HEK293 (cell line): ENCODE measurements around the gene RPL10.
A peak's percentile ranks its signal among the peaks of the same experiment; 100 is the strongest.

Experiments
- CTCF ChIA-PET: fragments of 350-600 bp; formaldehyde crosslinking; extraction: SDS; loops from one replicate; lab custom pipeline; 2021; ENCODE audit warnings: antibody characterized with exemption; lab: Yijun Ruan, JAX
- POLR2A ChIA-PET: fragments of 300-600 bp; formaldehyde crosslinking; extraction: SDS; loops from one replicate; lab custom pipeline; 2020; ENCODE audit warnings: antibody characterized with exemption, inconsistent platforms; lab: Yijun Ruan, JAX
- H3K27ac ChIP-seq: fragments of 200-500 bp; sonication (Bioruptor generic); 2 replicates; pipeline ENCODE4 v1.5.1; 2014; ENCODE audit warnings: low read depth, low read length, control low read depth, inconsistent platforms; ENCODE audit errors: extremely low read depth
- H3K36me3 ChIP-seq, 2 experiments: fragments of 200-500 bp in 1 of 2; sonication (Bioruptor generic) in 1 of 2; 1 replicate in 1 of 2; 2 replicates in 1 of 2; pipeline ENCODE4 v1.5.1; 2014 to 2017; ENCODE audit warnings: inconsistent platforms in 2 of 2, low read length in 2 of 2; ENCODE audit not compliant: control insufficient read depth in 2 of 2, insufficient read depth in 1 of 2
- H3K4me1 ChIP-seq: fragments of 200-500 bp; sonication (Bioruptor generic); 2 replicates; pipeline ENCODE4 v1.5.1; 2014; ENCODE audit warnings: mild to moderate bottlenecking, low read length, inconsistent platforms; ENCODE audit not compliant: control insufficient read depth, insufficient read depth
- H3K4me3 ChIP-seq: 2 replicates; pipeline ENCODE4 v1.5.1; 2011; ENCODE audit warnings: low read depth, mild to moderate bottlenecking, control low read depth, low read length, moderate library complexity
- H3K9me3 ChIP-seq: fragments of 200-500 bp; sonication (Bioruptor generic); 2 replicates; pipeline ENCODE4 v1.5.1; 2014; ENCODE audit warnings: low read depth, low read length, inconsistent platforms; ENCODE audit not compliant: control insufficient read depth, insufficient read depth
- EGR2 ChIP-seq: fragments of 450-650 bp; formaldehyde crosslinking; IDR thresholded peaks from 2 replicates; pipeline ENCODE4 v1.5.1; 2016; ENCODE audit warnings: low read depth, missing biosample characterization, missing genetic modification characterization
- GFI1B ChIP-seq: fragments of 450-650 bp; formaldehyde crosslinking; IDR thresholded peaks from 2 replicates; pipeline ENCODE4 v1.5.1; 2016; ENCODE audit warnings: missing biosample characterization, missing genetic modification characterization
- KLF16 ChIP-seq: fragments of 450-650 bp; formaldehyde crosslinking; IDR thresholded peaks from 2 replicates; pipeline ENCODE4 v1.5.1; 2017; ENCODE audit warnings: missing biosample characterization, missing genetic modification characterization
- PRDM6 ChIP-seq: fragments of 450-650 bp; formaldehyde crosslinking; IDR thresholded peaks from 2 replicates; pipeline ENCODE4 v1.5.1; 2017; ENCODE audit warnings: missing biosample characterization, missing genetic modification characterization
- SALL2 ChIP-seq: fragments of 450-650 bp; formaldehyde crosslinking; IDR thresholded peaks from 2 replicates; pipeline ENCODE4 v1.5.0; 2017; ENCODE audit warnings: missing biosample characterization, mild to moderate bottlenecking, missing genetic modification characterization, borderline replicate concordance
- SP3 ChIP-seq: fragments of 450-650 bp; formaldehyde crosslinking; IDR thresholded peaks from 2 replicates; pipeline ENCODE4 v1.5.1; 2016; ENCODE audit warnings: missing biosample characterization, missing genetic modification characterization
- YY1 ChIP-seq: fragments of 450-650 bp; formaldehyde crosslinking; IDR thresholded peaks from 2 replicates; pipeline ENCODE4 v1.5.1; 2018; ENCODE audit warnings: missing biosample characterization, missing genetic modification characterization
- ZBTB21 ChIP-seq: fragments of 450-650 bp; formaldehyde crosslinking; IDR thresholded peaks from 2 replicates; pipeline ENCODE4 v1.5.1; 2017; ENCODE audit warnings: missing biosample characterization, missing genetic modification characterization
- ZBTB49 ChIP-seq: fragments of 450-650 bp; formaldehyde crosslinking; IDR thresholded peaks from 2 replicates; pipeline ENCODE4 v1.5.1; 2016; ENCODE audit warnings: missing biosample characterization, missing genetic modification characterization, low read depth
- ZBTB8A ChIP-seq: fragments of 450-650 bp; formaldehyde crosslinking; IDR thresholded peaks from 2 replicates; pipeline ENCODE4 v1.5.1; 2016; ENCODE audit warnings: missing biosample characterization, missing genetic modification characterization
- ZFHX2 ChIP-seq: fragments of 450-650 bp; formaldehyde crosslinking; conservative IDR thresholded peaks from 2 replicates; pipeline ENCODE4 v1.5.1; 2016; ENCODE audit warnings: missing biosample characterization, missing genetic modification characterization
- ZNF292 ChIP-seq: fragments of 450-650 bp; formaldehyde crosslinking; IDR thresholded peaks from 2 replicates; pipeline ENCODE4 v1.5.1; 2016; ENCODE audit warnings: low read depth, missing biosample characterization, missing genetic modification characterization, borderline replicate concordance
- ZNF341 ChIP-seq: fragments of 450-650 bp; formaldehyde crosslinking; IDR thresholded peaks from 2 replicates; pipeline ENCODE4; 2016; ENCODE audit warnings: low read depth, missing biosample characterization, missing genetic modification characterization
- ZNF366 ChIP-seq: fragments of 450-650 bp; formaldehyde crosslinking; conservative IDR thresholded peaks from 2 replicates; pipeline ENCODE4 v1.5.1; 2016; ENCODE audit warnings: missing biosample characterization, missing genetic modification characterization
- ZNF610 ChIP-seq: fragments of 450-650 bp; formaldehyde crosslinking; IDR thresholded peaks from 2 replicates; pipeline ENCODE4 v1.5.1; 2016; ENCODE audit warnings: missing biosample characterization, missing genetic modification characterization, borderline replicate concordance
- ZNF626 ChIP-seq: fragments of 450-650 bp; sonication (Bioruptor Pico); formaldehyde crosslinking; IDR thresholded peaks from 2 replicates; pipeline ENCODE4 v1.5.1; 2018; ENCODE audit warnings: missing biosample characterization, missing genetic modification characterization, inconsistent platforms
- ZNF639 ChIP-seq: fragments of 450-650 bp; formaldehyde crosslinking; IDR thresholded peaks from 2 replicates; pipeline ENCODE4 v1.5.1; 2016; ENCODE audit warnings: missing biosample characterization, missing genetic modification characterization
- ZNF76 ChIP-seq: fragments of 450-650 bp; formaldehyde crosslinking; IDR thresholded peaks from 2 replicates; pipeline ENCODE4; 2016; ENCODE audit warnings: low read depth, missing biosample characterization, missing genetic modification characterization, borderline replicate concordance
- ZNF777 ChIP-seq: fragments of 450-650 bp; formaldehyde crosslinking; IDR thresholded peaks from 2 replicates; pipeline ENCODE4 v1.5.1; 2017; ENCODE audit warnings: missing biosample characterization, missing genetic modification characterization, borderline replicate concordance
- ZXDB ChIP-seq: fragments of 450-650 bp; formaldehyde crosslinking; IDR thresholded peaks from 2 replicates; pipeline ENCODE4 v1.5.1; 2016; ENCODE audit warnings: missing biosample characterization, missing genetic modification characterization
- TF ChIP-seq, protein P1 (sequence below): fragments of 450-650 bp; formaldehyde crosslinking; IDR thresholded peaks from 2 replicates; pipeline ENCODE4 v1.5.1; 2016; ENCODE audit warnings: missing biosample characterization, missing genetic modification characterization, low read depth
- TF ChIP-seq, protein P2 (sequence below): fragments of 450-650 bp; formaldehyde crosslinking; IDR thresholded peaks from 2 replicates; pipeline ENCODE4 v1.5.1; 2016; ENCODE audit warnings: missing biosample characterization, missing genetic modification characterization
- TF ChIP-seq, protein P3 (sequence below): fragments of 450-650 bp; formaldehyde crosslinking; IDR thresholded peaks from 2 replicates; pipeline ENCODE4 v1.5.1; 2016; ENCODE audit warnings: missing biosample characterization, missing genetic modification characterization

RPL10 gene

GRCh38 chrX:154440623-154441357 is 42.6 kb downstream of the RPL10 start (continued):
- TF ChIP-seq PRDM6 (no peak), EGR2 (tag by site-specific recombination) (peak; percentile 28; the same call in 1 of the 2 replicates), ZNF610 (no peak), ZFHX2 (tag by site-specific recombination) (peak; percentile 59), YY1 (no peak), ZBTB8A (tag by site-specific recombination) (no peak), KLF16 (tag by site-specific recombination) (no peak)
- TF ChIP-seq, protein P1, sequence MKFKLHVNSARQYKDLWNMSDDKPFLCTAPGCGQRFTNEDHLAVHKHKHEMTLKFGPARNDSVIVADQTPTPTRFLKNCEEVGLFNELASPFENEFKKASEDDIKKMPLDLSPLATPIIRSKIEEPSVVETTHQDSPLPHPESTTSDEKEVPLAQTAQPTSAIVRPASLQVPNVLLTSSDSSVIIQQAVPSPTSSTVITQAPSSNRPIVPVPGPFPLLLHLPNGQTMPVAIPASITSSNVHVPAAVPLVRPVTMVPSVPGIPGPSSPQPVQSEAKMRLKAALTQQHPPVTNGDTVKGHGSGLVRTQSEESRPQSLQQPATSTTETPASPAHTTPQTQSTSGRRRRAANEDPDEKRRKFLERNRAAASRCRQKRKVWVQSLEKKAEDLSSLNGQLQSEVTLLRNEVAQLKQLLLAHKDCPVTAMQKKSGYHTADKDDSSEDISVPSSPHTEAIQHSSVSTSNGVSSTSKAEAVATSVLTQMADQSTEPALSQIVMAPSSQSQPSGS, result peak; percentile 72

- POLR2A ChIA-PET, result interaction anchor here (1.2 to 3.0 kb wide), 3 partner anchors 16 to 30 kb away, joined by 3 to 13 read pairs (median 4); partner anchors contain the start of genes PLXNA3 and TAFAZZIN
- Histone ChIP-seq H3K9me3 (no peaks in the 10 kb centered on the region), H3K4me3 (no peak overlapping the region), H3K4me1 (no peaks in the 10 kb centered on the region), H3K36me3 (peaks cover 7 to 65% of the 10 kb centered on the region in 2 experiments; a peak in 2 of 3 replicates), H3K27ac (no peak overlapping the region)
- CTCF ChIA-PET, result interaction anchor here (0.6 kb wide), 1 partner anchor 43 kb away, joined by 4 read pairs; the partner anchor contains the start of gene RPL10
- TF ChIP-seq ZBTB49 (tag by site-specific recombination) (no peak), SP3 (tag by site-specific recombination) (no peak), SALL2 (tag by site-specific recombination) (no peak), GFI1B (no peak), ZNF76 (no peak), ZNF341 (tag by site-specific recombination) (no peak), ZNF777 (no peak), ZXDB (tag by site-specific recombination) (no peak), ZNF639 (tag by site-specific recombination) (no peak), ZNF626 (tag by site-specific recombination) (no peak), ZBTB21 (tag by site-specific recombination) (no peak), ZNF366 (no peak), ZNF292 (tag by site-specific recombination) (no peak)
- TF ChIP-seq, protein P2, sequence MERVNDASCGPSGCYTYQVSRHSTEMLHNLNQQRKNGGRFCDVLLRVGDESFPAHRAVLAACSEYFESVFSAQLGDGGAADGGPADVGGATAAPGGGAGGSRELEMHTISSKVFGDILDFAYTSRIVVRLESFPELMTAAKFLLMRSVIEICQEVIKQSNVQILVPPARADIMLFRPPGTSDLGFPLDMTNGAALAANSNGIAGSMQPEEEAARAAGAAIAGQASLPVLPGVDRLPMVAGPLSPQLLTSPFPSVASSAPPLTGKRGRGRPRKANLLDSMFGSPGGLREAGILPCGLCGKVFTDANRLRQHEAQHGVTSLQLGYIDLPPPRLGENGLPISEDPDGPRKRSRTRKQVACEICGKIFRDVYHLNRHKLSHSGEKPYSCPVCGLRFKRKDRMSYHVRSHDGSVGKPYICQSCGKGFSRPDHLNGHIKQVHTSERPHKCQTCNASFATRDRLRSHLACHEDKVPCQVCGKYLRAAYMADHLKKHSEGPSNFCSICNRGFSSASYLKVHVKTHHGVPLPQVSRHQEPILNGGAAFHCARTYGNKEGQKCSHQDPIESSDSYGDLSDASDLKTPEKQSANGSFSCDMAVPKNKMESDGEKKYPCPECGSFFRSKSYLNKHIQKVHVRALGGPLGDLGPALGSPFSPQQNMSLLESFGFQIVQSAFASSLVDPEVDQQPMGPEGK, result no peak
- TF ChIP-seq, protein P3, sequence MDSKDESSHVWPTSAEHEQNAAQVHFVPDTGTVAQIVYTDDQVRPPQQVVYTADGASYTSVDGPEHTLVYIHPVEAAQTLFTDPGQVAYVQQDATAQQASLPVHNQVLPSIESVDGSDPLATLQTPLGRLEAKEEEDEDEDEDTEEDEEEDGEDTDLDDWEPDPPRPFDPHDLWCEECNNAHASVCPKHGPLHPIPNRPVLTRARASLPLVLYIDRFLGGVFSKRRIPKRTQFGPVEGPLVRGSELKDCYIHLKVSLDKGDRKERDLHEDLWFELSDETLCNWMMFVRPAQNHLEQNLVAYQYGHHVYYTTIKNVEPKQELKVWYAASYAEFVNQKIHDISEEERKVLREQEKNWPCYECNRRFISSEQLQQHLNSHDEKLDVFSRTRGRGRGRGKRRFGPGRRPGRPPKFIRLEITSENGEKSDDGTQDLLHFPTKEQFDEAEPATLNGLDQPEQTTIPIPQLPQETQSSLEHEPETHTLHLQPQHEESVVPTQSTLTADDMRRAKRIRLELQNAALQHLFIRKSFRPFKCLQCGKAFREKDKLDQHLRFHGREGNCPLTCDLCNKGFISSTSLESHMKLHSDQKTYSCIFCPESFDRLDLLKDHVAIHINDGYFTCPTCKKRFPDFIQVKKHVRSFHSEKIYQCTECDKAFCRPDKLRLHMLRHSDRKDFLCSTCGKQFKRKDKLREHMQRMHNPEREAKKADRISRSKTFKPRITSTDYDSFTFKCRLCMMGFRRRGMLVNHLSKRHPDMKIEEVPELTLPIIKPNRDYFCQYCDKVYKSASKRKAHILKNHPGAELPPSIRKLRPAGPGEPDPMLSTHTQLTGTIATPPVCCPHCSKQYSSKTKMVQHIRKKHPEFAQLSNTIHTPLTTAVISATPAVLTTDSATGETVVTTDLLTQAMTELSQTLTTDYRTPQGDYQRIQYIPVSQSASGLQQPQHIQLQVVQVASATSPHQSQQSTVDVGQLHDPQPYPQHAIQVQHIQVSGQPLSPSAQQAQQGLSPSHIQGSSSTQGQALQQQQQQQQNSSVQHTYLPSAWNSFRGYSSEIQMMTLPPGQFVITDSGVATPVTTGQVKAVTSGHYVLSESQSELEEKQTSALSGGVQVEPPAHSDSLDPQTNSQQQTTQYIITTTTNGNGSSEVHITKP, result no peak
These were observed 43.4 kb downstream of the RPL10 start for GRCh38 chrX:154441564-154441963.
